T-helper 1 cell treated with Interleukin-12 subunit alpha and Interleukin-12 subunit beta and Interleukin-4 antibody, amounts not matched to agents 30 ng/mL and 1 ng/mL, for 36 hours (primary cell): Measurements from ENCODE around the gene FILIP1L. TPM values are rescaled to one million over a fixed set of nuclear protein-coding genes. Genes with fewer than 3 reads are reported as not detected.

Experiments
- intact Hi-C: fragments of 100-400 bp; cut with micrococcal nuclease; formaldehyde crosslinking; loops from one replicate; pipeline ENCODE4 v1.15.1; 2024
- total RNA-seq: library from RNA; stranded (reverse); gene quantifications from 2 replicates; pipeline ENCODE4 v1.2.3, GENCODE V29; 2022

FILIP1L gene
- total RNA-seq, 1 donor from 2014 or later = 15.7 TPM

GRCh38 chr3:99854756-99855298 lies 259.5 kb downstream of the FILIP1L start:
- intact Hi-C loops = no loop called here

- intact Hi-C loops = no loop called here
These were observed 261.4 kb downstream of the FILIP1L start for GRCh38 chr3:99852851-99853250.

- intact Hi-C loops = no loop called here
These were observed 262.3 kb downstream of the FILIP1L start for GRCh38 chr3:99851955-99852354.

GRCh38 chr3:99850608-99851007 lies 263.7 kb downstream of the FILIP1L start:
- intact Hi-C loops = no loop called here

- intact Hi-C loops = no loop called here
These were observed 265.9 kb downstream of the FILIP1L start for GRCh38 chr3:99848433-99848832.

GRCh38 chr3:99846477-99847160 lies 267.7 kb downstream of the FILIP1L start:
- intact Hi-C loops = loop anchor here (1.0 kb wide), 1 partner anchor 10 kb away; no protein-coding TSS in a partner anchor

GRCh38 chr3:99845999-99846398 lies 268.3 kb downstream of the FILIP1L start:
- intact Hi-C loops = no loop called here

GRCh38 chr3:99845331-99845730 lies 269.0 kb downstream of the FILIP1L start:
- intact Hi-C loops = no loop called here

GRCh38 chr3:99843590-99844258 lies 270.6 kb downstream of the FILIP1L start:
- intact Hi-C loops = loop anchor here (1.0 to 5.0 kb wide), 7 partner anchors 25 to 411 kb away; no protein-coding TSS in a partner anchor

- intact Hi-C loops = loop anchor here (1.0 to 5.0 kb wide), 7 partner anchors 25 to 411 kb away; no protein-coding TSS in a partner anchor
These were observed 271.3 kb downstream of the FILIP1L start for GRCh38 chr3:99842826-99843589.

- intact Hi-C loops = loop anchor here (5.0 kb wide), 1 partner anchor 105 kb away; no protein-coding TSS in a partner anchor
These were observed 272.4 kb downstream of the FILIP1L start for GRCh38 chr3:99841949-99842348.

- intact Hi-C loops = loop anchor here (5.0 kb wide), 1 partner anchor 108 kb away; no protein-coding TSS in a partner anchor
These were observed 274.7 kb downstream of the FILIP1L start for GRCh38 chr3:99839613-99840012.

GRCh38 chr3:99838755-99839154 lies 275.5 kb downstream of the FILIP1L start:
- intact Hi-C loops = no loop called here

GRCh38 chr3:99837715-99838114 lies 276.6 kb downstream of the FILIP1L start:
- intact Hi-C loops = no loop called here

- intact Hi-C loops = no loop called here
These were observed 277.6 kb downstream of the FILIP1L start for GRCh38 chr3:99836681-99837080.

GRCh38 chr3:99834211-99834957 lies 279.9 kb downstream of the FILIP1L start:
- intact Hi-C loops = loop anchor here (5.0 kb wide), 3 partner anchors 568 to 1803 kb away; partner anchors contain the start of genes LNP1 and TOMM70

- intact Hi-C loops = loop anchor here (2.0 to 5.0 kb wide), 5 partner anchors 235 to 1804 kb away; partner anchors contain the start of genes LNP1 and TOMM70
These were observed 280.6 kb downstream of the FILIP1L start for GRCh38 chr3:99833617-99834205.

- intact Hi-C loops = loop anchor here (5.0 kb wide), 3 partner anchors 572 to 1807 kb away; partner anchors contain the start of genes LNP1 and TOMM70
These were observed 284.5 kb downstream of the FILIP1L start for GRCh38 chr3:99829844-99830243.

GRCh38 chr3:99825004-99825640 lies 289.2 kb downstream of the FILIP1L start:
- intact Hi-C loops = no loop called here
